Stimulated activated CD4-positive, alpha-beta T cell treated with anti-CD3 and anti-CD28 coated beads, Interleukin-1b, Interleukin-23, amount 100 ng/mL, for 24 hours (primary cell): ENCODE data around the gene SCAPER.
A peak's percentile ranks its signal among the peaks of the same experiment; 100 is the strongest.
"Not testable (repeated sequence)": the region's sequence is repeated elsewhere in the genome, so short reads cannot be mapped to it uniquely, and the experiment has no call there.

ENCODE experiments used
- DNase-seq, 4 experiments: peaks; one replicate each; pipeline ENCODE4 v3.0.0-alpha.2; 2020; ENCODE audit warnings: low read depth in 4 of 4, low spot score in 1 of 4

Gene SCAPER

DNA sequence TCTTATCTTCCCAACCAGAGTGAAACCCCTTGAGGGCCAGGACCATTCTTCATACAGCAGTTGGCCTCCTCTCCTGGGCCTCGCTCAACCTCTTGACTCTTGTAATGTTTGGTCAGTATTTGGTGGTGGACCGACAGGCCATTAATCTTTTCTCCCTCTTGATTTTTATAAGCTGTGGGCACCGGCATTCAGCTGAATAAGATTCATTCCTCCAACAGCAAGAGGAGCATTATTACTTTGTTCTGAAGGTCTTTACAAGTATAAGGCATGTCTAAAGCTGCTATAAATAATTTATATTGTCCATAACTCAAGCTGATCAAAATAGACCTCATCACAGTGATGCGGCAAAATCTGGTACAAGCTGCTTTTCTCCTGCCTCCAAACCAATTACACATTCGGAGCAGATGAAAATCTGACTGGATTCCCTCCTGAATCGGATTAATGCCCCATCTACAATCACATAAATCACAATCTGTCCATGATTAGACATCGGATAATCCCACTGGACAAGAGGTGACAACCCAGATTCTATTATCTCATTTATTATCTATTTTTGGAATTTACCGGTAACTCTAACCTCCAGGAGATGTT is 576.9 kb downstream of the SCAPER start:
- no peak for DNase-seq

DNA sequence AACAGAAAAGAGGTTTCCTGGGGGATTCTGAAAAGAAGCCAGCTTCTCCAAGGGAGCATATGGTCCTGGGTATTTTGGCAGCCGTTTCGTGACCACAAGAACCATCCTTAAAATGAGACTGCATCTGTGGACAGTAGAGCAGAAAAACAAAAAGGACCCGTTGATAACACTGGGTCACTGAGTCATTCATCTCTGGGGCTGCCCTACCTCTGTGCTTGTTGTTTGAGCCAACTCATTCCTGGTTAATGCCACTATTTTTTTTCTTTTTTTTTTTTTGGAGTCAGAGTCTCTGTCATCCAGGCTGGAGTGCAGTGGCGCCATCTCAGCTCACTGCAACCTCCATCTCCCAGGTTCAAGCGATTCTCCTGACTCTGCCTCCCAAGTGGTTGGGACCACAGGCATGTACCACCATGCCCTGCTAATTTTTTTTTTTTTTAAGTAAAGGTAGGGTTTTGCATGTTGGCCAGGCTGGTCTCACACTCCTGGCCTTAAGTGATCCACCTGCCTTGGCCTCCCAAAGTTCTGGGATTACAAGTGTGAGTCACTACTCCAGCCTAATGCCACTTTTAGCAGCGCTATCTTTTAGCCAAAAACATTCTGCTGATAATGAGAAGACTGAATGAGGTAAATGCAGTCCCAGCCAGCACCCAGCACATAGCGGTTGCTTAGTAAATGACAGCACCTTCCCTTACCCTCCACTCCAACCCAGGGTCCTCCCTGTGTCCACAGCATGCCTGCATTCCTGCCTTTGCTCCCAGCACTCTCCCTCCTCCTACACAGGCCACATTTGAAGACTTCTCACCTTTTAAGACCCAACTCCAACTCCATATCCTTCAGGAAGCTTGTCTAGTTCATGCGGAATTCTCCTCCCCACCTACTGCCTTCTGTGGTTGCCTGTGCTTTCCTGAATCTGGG is 577.7 kb downstream of the SCAPER start:
- DNase-seq, result no peak

DNA sequence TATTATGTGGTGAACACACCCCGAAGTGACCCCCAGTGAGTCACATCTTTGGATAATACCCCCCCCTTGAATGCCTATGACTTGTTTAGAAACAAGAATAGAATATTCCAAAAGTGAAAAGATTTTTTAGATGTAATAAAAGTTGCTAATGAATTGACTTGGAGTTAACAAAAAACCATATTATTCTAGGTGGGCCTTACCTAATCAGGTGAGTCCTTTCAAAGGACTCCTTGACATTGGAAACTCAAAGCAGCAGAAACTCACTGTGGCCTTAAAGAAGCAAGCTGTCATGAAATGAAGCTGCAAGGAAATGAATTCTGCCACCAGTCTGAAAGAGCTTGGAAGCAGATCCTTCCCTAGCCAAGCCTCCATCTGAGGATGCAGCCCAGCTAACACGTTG is 579.4 kb downstream of the SCAPER start:
- DNase-seq, result no peak

DNA sequence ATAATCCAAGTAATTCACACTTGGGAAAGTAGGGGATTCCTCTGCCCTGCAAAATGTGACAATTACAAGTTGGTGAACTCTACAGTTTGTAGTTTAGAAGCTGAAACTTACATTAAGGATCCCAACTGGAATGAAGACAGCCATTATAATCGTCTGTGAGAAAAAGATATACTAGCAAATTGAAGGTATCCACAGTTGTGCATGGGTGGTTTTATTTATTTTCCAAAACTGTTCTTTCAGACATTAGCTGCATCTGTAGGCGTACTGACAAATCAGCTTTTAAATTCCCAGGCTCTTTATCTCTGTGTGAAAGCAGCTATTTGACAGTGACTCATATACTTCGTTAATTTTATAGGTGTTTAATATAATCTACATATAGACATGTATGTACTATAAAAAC is 581.1 kb downstream of the SCAPER start:
- DNase-seq, result no peak

DNA sequence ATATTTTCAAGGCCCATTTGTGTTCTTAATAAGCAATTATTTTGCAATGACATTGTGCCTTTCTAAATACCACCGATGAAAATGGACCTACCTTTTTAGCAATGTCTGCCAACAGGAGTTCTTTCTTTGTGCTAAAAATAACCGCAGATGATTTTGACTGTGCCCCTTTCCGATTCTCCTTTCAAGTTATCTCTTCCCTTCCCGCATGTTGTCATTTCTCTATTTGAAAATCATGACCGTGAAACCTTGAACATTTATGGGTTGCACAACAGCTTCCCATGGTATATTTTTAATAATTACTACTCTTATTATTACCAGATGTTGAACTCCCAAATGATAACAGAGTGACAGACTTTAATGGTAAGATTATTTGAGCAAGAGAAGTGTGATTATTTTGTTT is 583.5 kb downstream of the SCAPER start:
- DNase-seq, result no peak

DNA sequence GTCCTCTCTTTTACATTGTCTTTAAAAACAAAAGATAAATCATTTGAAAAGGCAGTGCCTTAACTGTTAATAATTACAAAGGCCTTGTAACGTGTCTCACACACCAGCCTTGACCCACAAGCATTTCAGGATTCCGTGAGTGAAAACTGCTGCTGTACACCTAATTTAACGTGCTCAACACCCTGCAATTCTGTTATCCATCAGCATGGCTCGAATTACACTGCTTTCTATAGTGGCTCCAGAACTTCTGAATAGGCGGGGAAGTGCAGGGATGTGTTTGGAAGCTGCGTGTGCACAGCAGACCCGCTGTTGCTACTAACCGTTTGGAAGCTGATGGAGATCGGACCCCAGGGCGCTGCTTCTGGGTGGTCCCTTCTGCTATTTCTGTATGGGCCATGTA is 584.0 kb downstream of the SCAPER start:
- DNase-seq, result no peak

DNA sequence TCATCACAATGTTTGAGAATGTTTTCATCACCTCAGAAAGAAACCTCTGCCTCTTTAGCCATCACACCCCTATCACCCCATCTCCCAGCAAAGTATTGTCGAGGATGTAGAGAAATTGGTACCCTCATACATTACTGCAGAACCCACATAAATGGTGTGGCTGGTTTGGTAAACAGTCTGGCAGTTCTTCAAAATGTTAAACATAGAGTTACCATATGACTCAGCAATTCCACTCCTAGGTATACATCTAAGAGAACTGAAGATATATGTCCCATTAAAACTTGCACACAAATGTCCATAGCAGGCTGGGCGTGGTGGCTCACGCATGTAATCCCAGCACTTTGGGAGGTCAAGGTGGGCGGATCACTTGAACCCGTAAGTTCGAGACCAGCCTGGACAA is 585.1 kb downstream of the SCAPER start:
- DNase-seq, result no peak

DNA sequence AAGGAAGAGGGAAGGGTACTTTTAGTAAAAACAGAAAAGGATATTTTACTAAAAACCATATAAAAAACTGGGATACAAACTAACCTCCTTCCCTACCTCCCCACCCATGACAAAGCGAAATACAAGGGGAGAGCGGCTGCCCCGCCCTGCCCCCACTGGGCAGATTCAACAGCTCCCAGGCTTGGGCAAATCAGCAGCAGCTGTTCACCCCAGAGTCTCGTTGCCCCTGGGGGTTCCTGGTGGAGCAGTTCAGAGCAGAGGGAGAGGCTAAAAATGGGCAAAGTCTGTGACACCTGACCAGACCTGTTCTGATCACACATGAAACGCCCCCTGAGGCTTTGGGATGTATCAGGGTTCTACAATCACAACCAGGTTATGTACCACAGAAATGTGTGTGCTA is 591.4 kb downstream of the SCAPER start:
- no peak for DNase-seq

DNA sequence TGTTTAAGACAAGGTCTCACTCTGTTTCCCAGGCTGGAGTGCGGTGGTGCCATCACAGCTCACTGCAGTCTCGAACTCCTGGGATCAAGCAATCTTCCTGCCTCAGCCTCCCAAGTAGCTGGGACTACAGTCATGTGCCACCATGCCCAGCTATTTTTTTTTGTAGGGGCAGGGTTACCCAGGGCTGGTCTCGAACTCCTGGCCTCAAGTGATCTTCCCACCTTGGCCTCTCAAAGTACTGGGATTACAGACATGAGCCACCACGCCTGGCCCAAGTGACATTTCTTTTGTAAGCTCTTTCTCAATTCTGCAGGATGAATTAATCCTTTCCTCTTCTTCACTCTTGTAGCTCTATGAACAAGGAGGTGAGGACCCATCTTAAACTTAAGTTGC is 592.0 kb downstream of the SCAPER start:
- not testable (repeated sequence) for DNase-seq

DNA sequence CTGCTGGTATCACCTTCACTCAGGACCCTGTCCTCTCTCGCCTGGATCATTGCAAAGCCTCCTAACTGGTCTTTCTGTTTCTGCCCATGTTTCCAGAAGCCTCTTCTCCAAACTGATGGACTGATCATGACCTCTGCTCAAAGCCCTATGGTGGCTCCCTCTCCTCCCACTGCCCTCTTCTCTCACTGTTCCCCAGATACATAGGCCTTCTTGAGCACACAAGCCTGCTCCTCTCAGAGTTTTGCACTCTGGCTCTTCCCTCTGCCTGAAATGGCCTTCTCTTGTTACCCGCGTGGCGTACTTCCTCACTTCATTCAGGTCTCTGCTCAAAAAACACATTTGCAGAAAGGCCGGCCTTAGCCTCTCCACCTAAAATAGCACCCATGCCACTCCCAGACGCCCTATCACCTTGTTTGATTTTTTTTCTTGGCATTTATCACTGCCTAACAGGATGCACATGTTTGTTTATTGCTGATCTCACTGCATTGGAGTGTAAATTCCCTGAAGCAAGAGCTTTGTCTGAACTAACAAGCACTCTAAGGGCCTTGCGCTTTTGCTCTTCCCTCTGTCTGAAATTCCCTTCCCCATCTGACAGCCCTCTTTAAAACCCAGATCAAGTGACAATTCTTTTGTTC is 592.5 kb downstream of the SCAPER start:
- no peak for DNase-seq

DNA sequence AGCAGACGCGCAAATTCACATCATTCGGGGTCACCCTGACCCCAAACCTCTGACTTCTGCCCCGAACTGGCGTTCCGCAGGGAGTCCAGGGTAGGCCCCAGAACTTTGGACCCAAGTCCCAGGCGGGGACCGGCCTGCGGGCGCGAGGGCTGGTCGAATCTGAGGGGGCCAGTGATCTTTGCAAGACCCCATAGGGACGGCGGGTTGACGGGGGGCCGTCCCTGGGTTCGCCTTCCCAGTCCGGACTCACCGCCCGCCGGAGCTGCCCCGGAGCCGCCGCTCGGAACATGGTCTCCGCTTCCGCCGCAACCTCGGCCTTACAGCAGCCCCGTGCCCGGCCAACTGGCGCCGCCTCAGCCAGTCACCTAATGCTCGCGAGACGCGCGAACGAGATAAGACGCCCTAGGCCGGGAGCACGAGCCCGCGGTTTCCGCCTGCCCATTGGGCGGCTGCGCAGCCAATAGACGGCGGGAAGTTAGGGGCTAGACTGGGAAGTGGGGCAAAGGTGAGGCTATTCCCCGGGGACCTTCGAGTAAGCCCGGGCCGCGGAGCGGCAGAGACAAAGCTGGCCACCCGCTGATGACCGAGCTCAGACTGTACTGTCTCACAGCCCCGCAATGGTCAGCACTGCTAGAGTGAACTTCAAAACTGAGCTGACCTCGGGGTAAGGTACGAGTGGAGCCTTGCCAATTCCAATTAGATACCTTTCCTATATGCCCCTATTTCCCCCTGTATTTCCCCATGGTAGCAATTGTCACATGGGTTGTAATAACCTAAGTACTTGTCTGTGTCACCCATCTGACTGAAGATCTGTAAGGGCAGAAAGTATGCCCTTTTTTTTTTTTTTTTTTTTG is 593.8 kb downstream of the SCAPER start, which contains the start of gene ETFA:
TSS of gene ETFA (minus strand) at position 370 of the 854 bp plus-strand sequence. CDS start at position 289, 81 bp downstream.
- peak; percentile 80 to 93 (median 84) for DNase-seq

DNA sequence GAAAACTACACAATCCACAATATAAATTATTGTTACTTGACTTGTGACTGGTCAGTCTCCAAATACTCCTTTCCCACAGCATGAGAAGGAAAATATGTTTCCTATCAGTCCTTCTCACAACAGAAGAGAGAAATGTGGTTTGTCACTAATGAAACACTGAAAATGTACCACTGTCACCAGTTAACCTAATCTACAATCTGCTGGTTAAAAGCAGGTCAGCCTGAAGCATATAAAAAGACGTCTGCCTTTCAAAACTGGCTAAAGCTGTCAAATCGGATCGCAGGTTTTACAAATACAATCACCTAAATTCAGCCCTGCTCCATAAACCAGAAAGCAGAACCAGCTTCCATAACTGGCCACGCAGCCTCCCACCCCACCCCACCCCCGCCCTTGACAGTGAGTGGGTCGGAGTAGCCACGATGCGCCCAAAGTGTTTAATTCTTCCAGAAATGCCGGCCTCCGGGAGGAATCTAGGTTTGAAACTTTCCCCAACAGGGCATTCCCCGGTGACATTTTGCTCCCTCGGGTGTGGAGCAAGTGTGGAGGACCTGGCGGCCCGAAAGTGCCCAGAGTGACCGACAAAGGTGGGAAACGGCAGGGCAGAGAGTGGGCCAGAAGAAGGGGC is 594.6 kb downstream of the SCAPER start:
- DNase-seq, result peak in 2 of 4 experiments; percentile 3 to 10

DNA sequence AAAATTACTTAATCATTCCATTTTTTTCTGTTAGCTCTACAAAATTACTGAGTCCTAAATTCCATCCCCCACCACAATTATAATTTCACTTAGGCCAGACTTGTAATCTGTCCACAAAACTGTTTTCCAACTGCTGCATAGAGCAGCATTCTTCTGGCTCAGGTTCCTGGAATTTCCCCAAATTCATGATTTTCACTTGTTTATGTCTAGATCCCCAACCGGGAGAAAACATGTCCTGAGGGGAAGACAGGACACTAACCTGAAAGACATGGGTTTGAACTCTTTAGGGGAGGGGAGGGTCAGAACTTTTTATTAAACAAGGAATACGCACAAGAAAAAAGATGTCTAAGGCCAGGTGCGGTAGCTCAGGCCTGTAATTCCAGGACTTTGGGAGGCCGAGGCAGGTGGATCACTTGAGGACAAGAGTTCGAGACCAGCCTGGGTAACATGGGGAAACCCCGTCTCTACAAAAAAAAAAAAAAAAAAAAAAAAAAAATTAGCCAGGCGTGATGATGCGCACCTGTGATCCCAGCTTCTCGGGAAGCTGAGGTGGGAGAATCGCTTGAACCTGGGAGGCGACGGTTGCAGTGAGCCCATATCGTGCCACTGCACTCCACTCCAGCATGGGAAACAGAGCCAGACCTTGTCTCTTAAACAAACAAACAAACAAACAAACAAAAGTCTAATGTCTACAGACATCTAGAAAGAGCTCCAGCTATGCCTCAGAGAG is 595.4 kb downstream of the SCAPER start:
- DNase-seq, result no peak

DNA sequence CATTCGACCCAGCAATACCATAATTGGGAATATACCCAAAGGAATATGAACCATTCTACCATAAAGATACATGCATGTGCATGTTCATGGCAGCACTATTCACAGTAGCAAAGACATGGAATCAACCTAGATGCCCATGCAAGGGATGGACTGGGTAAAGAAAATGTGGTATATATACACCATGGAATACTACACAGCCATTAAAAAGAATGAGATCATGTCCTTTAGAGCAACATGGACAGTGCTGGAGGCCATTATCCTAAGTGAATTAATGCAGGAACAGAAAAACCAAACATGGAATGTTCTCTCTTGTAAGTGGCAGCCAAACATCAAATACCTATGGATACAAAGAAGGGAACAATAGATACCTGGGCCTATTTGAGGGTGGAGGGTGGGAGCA is 601.2 kb downstream of the SCAPER start:
- DNase-seq, result no peak

DNA sequence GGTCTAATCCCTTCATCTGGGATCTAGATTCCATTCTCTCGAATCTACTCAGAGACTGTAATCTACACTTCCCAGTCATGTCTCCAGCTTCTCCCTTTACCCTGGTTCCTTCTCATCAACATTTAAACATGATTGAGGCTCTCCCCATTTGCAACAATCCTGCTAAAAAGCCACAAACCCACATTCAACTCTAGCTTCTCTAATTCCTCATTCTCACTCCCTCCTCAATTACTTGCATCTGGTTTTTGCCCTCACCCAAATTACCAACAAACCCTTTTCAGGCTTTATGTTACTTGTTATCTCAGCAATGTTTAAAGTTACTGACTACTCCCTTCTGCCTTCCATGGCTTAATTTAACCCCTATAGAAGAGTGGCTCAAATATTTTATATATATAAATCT is 605.4 kb downstream of the SCAPER start:
- no peak for DNase-seq

DNA sequence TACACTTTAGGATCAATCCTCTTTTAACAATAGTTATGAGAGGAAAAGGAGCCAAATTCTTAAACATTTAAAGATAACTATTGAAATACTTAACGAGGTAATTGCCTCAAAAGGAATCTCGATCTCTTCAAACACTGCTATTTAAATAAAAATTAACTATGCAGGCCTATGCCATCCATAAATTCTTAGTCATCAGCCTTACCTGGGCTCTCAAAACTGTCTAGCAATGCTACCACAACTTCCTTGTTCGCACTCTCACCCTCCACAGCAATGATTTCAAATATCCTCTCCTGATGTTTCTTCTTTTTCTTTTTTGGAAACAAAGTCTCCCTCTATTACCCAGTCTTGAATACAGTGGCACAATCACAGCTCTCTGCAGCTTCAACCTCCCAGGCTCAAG is 606.2 kb downstream of the SCAPER start:
- DNase-seq, result no peak

DNA sequence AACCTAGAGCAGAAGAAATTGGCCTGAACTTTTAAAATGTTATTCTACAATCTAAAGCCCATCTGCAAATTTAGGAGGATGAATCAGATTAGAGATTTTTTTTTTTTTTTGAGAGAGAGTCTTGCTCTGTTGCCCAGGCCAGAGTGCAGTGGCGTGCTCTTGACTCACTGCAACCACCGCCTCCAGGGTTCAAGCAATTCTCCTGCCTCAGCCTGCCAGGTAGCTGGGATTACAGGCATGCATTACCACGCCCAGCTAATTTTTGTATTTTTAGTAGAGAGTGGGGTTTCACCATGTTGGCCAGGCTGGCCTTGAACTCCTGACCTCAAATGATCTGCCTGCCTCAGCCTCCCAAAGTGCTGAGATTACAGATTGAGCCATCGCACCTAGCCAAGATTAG is 607.2 kb downstream of the SCAPER start:
- not testable (repeated sequence) for DNase-seq
